ENCODE data around the gene GANC.

DNA sequence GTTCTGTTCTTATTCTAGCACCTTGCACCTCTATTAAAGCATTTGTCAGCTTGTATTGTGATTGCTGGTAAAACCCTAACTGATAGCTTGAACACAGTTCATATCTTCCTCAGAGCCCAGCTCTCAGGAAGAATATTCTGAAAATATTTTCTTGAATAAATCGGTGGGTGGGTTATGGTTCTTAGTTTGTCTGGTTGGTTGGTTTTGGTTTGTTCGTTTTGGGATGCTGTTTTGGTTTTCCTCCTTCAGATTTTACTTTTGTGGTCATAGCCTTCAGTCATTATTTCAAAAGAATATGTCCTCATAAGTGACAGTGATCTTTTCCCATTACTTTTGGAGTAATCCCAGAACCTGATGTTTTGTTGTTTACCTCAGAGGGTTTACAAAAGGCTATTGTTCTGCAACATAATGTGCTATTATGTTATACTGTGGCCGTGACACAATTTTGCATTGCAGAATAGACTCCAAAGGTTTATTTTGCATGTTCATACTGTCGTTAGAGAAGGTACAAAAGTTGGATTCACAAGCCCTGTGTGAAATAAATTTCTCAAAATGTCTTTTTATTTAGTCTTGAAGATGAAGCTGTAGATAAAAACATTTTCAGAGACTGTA is 2.9 kb downstream of the GANC start:
- TF ChIP-seq CTCF (conservative IDR thresholded peaks at IDR 0.05; ENCODE audit: low read length) (no peak), EZH2phosphoT487 (IDR thresholded peaks at IDR 0.05; ENCODE audit: borderline replicate concordance, low read depth, low read length) (no peak)
